HUDEP-2 (cell line): ENCODE data around the gene ARL10.
"Not testable (repeated sequence)": the region's sequence is repeated elsewhere in the genome, so short reads cannot be mapped to it uniquely, and the experiment has no call there.

ENCODE experiments used
- DNase-seq, 76 experiments: peaks; one replicate each; lab custom pipeline; 2025; ENCODE audit not compliant: unreplicated experiment in 76 of 76; lab: John Stamatoyannopoulos, UW

ARL10 gene

GRCh38 chr5:176388003-176388443 is 22.7 kb downstream of the ARL10 start:
- DNase-seq: peak in 2 of 76 experiments; percentile 8 to 28

- peak; percentile 62 to 99 (median 96) for DNase-seq
Measured at GRCh38 chr5:176388444-176389134, 23.3 kb downstream of the ARL10 start, which contains the start of the genes HIGD2A and NOP16. Gene HIGD2A, plus strand, starts transcription at chr5:176388751. Its CDS starts 69 bp downstream, at chr5:176388820. Gene NOP16, minus strand, starts transcription at chr5:176388598. Its CDS starts 59 bp downstream, at chr5:176388539.

- peak in 9 of 76 experiments; percentile 55 to 77 (median 65) for DNase-seq
Measured at GRCh38 chr5:176389135-176390123, 24.1 kb downstream of the ARL10 start.

- DNase-seq: no peak
Measured at GRCh38 chr5:176391479-176391878, 26.2 kb downstream of the ARL10 start.

- DNase-seq: no peak
Measured at GRCh38 chr5:176391999-176392398, 26.7 kb downstream of the ARL10 start.

- DNase-seq: no peak
Measured at GRCh38 chr5:176392526-176392925, 27.2 kb downstream of the ARL10 start.

GRCh38 chr5:176394096-176394495 is 28.8 kb downstream of the ARL10 start:
- no peak for DNase-seq

GRCh38 chr5:176394881-176395675 is 29.8 kb downstream of the ARL10 start:
- DNase-seq: no peak

GRCh38 chr5:176396330-176396729 is 31.0 kb downstream of the ARL10 start:
- no peak for DNase-seq

- no peak for DNase-seq
Measured at GRCh38 chr5:176397736-176398420, 32.6 kb downstream of the ARL10 start.

- no peak for DNase-seq
Measured at GRCh38 chr5:176400382-176401156, 35.3 kb downstream of the ARL10 start.

- DNase-seq: no peak
Measured at GRCh38 chr5:176401281-176402205, 36.3 kb downstream of the ARL10 start.

GRCh38 chr5:176405656-176406435 is 40.6 kb downstream of the ARL10 start:
- DNase-seq: no peak

GRCh38 chr5:176406436-176407052 is 41.3 kb downstream of the ARL10 start:
- DNase-seq: no peak

GRCh38 chr5:176407456-176408251 is 42.4 kb downstream of the ARL10 start:
- DNase-seq: no peak

GRCh38 chr5:176408252-176408573 is 42.9 kb downstream of the ARL10 start:
- DNase-seq: not testable (repeated sequence)
